Measurements from ENCODE around the gene KIF24. TPM values are rescaled to one million over a fixed set of nuclear protein-coding genes. Genes with fewer than 3 reads are reported as not detected.
"Not testable (repeated sequence)": the region's sequence is repeated elsewhere in the genome, so short reads cannot be mapped to it uniquely, and the experiment has no call there.

The KIF24 gene, protein sequence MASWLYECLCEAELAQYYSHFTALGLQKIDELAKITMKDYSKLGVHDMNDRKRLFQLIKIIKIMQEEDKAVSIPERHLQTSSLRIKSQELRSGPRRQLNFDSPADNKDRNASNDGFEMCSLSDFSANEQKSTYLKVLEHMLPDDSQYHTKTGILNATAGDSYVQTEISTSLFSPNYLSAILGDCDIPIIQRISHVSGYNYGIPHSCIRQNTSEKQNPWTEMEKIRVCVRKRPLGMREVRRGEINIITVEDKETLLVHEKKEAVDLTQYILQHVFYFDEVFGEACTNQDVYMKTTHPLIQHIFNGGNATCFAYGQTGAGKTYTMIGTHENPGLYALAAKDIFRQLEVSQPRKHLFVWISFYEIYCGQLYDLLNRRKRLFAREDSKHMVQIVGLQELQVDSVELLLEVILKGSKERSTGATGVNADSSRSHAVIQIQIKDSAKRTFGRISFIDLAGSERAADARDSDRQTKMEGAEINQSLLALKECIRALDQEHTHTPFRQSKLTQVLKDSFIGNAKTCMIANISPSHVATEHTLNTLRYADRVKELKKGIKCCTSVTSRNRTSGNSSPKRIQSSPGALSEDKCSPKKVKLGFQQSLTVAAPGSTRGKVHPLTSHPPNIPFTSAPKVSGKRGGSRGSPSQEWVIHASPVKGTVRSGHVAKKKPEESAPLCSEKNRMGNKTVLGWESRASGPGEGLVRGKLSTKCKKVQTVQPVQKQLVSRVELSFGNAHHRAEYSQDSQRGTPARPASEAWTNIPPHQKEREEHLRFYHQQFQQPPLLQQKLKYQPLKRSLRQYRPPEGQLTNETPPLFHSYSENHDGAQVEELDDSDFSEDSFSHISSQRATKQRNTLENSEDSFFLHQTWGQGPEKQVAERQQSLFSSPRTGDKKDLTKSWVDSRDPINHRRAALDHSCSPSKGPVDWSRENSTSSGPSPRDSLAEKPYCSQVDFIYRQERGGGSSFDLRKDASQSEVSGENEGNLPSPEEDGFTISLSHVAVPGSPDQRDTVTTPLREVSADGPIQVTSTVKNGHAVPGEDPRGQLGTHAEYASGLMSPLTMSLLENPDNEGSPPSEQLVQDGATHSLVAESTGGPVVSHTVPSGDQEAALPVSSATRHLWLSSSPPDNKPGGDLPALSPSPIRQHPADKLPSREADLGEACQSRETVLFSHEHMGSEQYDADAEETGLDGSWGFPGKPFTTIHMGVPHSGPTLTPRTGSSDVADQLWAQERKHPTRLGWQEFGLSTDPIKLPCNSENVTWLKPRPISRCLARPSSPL (N-terminal part only)
- total RNA-seq (2014; rRNA removed; shearing (Covaris generic)): 5.8 and 6.3 TPM in 2 replicates

DNA sequence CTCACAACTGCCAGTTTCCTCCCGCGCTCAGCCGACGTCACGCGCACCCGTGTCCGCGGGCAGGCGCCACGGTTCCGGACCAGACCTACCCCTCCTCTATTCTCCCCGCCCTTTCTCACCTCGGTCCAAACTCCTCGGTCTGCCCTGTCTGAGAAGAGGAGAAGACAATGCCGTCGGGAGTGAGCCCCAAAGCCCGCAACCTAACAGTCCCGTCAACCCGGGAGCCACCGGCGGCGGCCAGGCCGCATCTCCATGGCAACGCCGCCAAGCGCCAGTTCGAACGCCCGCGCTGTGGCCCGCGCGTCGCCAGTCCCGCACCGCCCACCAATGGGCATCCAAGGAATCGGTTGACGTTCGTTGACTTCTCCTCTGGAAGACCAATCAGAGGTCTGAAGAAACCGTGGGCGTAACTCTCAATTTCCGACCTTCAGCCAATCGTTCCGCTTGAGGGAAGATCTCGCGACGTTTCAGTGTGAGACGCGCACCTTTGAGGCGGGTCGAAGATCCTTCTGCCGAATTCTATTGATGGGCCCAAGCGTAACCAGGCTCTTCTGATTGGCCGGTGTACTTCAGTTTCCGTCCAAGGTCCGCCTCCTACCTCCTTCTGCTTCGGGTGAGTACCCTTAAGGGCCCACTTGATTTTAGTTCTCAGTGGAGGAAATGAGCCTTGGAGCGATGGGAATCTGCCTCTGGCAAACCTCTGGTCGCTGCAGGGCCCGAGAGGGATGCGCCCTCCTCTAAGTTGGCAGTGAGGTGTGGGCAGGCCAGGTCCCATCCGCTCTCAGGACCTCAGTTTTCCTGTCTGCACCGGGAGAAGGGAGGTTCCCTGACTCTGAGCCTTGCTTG lies at the start of gene KIF24, which contains the start of gene NUDT2:
KIF24 (minus strand) TSS at position 282 of the 846 bp plus-strand sequence. CDS start 17,922 bp downstream, outside the sequence.
NUDT2 (plus strand) TSS at position 583 of the 846 bp plus-strand sequence. CDS start 9,471 bp downstream, outside the sequence.
- peak; percentile 100 for DNase-seq (ENCODE audit: low read depth)

DNA sequence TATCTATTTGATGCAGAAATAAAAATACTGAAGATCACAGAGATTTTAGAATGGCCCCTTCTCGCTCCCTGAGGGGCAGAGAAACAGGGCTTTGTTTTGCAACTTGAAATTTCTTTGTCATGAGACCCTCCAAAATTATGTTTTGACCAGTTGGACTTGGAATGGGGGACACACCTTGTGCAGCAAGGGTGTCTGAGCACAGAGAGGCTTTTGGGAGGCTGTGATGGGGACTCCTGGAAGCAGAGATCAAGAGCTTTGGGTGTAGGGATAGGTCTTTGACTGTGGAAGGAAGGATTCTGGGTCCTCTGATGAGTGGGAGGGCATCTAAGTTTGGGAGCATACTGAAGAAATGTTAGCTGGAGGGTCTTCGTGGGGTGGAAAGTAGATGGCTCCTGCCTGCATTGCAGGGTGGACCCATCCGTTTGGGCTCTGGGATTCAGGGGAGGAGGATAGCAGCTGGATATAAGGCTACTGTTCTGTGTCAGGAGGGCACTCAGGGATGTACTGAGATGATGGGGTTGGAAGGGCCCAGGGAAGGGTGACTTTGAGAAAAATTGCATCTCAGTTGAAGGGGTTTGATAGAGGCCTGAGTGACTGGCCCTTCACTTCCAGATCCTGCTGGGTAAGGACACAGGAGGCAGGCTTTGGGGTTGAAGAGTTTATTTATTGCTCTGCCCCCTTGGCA lies 49.5 kb upstream of the KIF24 start:
- no peak for DNase-seq (ENCODE audit: low read depth)

GRCh38 chr9:34377404-34377746 lies 48.3 kb upstream of the KIF24 start:
- no peak for DNase-seq (ENCODE audit: low read depth)

DNA sequence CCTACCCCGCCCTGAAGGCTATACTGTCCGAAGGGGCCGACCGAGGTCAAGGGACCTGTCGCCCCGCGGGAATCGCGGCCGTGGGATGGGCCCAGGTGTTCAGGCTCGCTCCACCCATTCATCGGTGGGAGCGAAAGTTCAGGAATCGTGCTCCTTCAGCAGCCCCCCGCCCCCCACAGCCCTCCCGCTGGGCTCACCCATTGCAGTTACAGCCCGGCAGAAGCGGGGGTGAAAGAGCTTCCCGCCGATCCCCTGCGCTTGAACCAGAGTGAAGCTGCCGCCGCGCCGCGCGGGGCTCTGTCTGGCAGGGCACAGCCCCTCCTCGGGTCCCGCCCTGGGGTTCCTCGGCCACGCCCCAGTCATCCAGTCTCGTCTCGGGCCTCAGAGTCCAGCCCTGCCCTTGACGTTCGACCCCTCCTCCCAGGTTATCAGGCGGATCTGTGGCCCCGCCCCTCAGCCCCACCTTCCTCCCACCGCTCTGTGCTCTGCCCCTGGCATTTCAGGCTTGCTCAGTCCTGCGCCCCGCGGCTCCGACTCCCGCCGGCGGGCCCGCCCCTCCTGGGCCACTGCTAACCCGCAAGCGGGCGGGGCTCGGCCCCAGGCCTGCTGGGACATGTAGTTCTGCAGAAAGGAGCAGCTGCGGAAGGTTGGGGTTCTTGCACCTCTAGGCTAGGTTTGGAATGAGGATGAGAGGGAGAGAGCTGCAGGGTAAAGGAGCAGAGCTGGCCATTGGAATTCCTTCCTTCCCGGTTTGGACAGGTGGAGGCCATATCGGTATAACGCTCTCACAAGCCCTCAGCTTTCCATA lies 47.7 kb upstream of the KIF24 start, which contains the start of gene MYORG:
MYORG (minus strand) TSS at position 303 of the 808 bp plus-strand sequence. CDS start 3,955 bp downstream, outside the sequence.
- DNase-seq (ENCODE audit: low read depth): peak; percentile 99

DNA sequence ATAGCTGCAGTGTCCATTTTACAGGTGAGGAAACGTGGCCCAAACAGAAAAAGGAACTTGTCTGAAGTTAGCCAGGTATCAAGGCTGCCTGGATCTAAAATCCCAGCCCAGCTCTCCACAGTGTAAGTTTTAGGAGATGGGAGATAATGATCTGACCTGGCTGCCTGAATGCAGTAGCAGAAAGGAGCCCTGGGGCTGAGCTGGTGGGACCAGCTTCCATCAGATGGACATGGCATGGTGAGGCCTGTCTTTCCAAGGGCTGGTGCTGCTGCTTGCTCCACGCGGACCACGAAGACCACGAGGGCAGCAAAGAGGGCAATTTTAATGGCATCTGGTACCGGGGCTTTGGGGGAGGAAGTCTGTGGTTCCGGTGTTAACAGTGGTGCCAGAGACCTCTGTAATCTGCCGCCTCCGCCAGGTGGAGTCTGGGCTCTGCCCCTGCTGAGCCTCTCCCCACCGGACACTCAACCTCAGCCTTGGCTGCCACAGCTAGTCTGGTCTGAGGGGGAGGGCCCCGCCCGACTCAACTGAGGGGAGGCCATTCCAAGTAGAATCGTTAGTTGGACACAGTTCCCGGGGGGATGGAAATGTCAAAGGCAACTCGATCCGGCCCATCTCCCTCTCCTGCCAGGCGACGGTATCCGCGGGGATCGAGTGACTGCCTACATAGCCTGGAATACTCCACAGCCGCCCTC lies 47.0 kb upstream of the KIF24 start:
- peak; percentile 67 for DNase-seq (ENCODE audit: low read depth)

DNA sequence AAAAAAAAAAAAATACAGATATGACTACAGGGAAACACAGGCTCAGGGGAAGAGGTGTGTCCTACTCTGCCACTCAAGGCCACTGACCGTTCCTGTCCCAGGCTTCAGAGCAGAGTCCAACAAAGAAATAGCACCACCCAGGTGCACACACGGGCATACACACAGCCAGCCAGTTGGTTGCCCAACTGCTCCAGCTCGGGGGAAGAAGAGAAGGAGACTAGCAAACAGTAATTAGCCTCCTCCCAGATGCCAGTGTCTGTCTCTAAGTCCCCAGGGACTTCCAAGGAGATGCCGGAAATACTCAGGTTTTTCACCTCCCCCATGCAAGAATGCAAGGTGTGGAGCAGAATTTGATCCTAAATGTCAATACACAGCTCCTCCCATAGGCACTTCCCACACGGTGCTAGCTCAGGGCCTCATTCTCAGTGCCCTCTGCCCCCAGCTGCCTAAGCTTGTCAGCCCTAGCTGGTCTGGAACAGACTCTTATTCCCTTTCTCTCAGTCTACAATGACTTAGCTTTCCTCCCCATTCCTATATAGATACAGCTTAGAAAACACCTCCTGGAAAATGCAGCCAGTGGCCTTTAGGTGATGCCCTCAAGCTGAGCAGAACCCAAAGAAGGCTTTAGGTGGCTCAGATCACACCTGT lies 46.0 kb upstream of the KIF24 start:
- no peak for DNase-seq (ENCODE audit: low read depth)

DNA sequence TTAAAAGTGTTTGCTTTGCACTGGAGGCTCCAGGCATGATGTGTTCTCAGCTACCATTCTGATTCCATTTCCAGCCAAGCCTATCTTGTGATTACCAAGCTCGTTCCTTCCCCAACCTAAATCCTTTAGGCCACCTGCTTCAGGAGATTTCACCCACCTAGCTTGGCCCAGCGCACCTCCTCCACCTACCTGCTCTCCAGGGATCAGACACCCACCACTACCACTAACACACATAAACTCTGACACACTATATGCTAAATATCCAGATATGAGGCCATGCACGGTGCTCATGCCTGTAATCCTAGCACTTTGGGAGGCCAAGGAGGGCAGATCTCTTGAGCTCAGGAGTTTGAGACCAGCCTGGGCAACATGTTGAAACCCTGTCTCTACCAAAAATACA lies 45.3 kb upstream of the KIF24 start:
- DNase-seq (ENCODE audit: low read depth): no peak

DNA sequence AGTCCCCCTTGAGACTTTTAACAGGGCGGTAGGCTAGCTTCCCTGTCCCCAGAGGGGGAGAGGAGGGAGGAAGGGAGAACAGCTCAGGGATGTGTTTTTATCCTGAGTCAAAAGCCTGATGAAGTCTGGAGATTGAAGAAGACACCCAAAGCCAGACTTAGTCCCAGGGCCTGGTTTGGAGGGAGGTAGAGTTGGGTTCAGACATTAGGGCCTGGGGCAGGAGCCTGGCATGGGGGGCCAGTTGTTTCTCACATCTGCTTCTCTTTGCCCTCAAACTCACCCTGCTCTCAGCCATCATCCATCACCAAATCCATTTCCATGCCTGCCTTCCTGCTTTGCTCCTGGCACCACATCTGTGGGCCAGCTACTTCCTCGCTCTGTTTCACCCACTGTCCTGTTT lies 44.7 kb upstream of the KIF24 start:
- no peak for DNase-seq (ENCODE audit: low read depth)

GRCh38 chr9:34372467-34373011 lies 43.5 kb upstream of the KIF24 start:
- DNase-seq (ENCODE audit: low read depth): no peak

DNA sequence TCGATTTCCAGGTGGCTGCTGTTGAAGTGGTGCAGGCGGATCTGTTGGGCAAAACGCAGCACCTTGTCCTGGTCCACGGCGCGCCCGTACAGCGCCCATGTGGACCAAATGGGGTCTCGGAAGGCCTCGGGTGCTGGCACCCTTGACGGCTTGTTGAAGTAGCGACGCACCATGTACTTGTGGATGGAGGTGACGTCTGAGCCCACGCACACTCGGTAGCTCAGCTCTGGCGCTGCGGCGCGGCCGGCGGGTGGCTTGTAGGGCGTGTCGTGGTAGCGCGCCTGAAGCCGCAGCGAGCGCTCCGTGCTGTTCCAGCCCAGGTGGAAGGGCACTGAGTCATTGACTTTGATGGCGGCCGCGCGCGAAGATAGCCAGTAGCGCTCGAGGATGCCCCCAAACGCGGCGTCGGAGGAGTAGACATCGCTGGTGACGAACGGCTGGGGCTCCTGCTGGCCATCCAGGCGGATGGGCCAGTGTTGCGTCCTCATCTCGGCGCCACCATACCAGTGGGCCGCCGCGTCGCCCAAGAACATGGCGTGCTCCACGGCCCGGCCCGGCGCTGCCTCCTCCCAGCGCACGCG lies 42.9 kb upstream of the KIF24 start:
- no peak for DNase-seq (ENCODE audit: low read depth)

GRCh38 chr9:34370970-34371880 lies 42.2 kb upstream of the KIF24 start:
- DNase-seq (ENCODE audit: low read depth): no peak

- no peak for DNase-seq (ENCODE audit: low read depth)
Measured at GRCh38 chr9:34370335-34370969, 41.4 kb upstream of the KIF24 start.

DNA sequence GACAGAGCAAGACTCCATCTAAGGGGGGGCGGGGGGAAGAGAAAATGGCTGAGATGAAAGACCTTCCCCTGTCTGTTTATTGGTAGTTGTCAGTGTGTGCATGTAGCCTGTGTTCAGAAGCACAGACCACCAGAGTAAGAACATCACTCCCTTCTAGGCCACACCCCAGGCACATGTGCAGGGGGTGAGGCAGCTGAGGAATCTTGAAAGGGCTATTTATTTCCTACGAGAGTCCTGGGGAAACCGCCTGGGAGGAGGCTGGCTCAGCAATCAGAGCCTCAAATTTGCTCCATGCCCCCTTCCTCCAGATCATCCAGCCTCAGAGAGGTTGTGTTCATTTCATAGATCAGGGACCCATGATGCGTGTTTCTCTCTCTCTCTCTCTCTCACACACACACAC lies 40.6 kb upstream of the KIF24 start:
- no peak for DNase-seq (ENCODE audit: low read depth)

DNA sequence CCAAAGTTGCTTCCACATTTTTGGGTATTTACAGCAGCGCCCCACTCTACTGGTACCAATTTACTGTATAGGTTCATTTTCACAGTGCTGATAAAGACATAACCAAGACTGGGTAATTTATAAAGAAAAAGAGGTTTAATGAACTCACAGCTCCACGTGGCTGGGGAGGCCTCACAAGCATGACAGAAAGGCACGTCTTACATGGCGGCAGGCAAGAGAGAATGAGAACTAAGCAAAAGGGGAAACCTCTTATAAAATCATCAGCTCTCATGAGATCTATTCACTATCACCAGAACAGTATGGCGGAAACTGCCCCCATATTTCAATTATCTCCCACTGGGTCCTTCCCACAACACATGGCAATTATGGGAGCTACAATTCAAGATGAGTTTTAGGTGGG lies 39.7 kb upstream of the KIF24 start:
- DNase-seq (ENCODE audit: low read depth): not testable (repeated sequence)

DNA sequence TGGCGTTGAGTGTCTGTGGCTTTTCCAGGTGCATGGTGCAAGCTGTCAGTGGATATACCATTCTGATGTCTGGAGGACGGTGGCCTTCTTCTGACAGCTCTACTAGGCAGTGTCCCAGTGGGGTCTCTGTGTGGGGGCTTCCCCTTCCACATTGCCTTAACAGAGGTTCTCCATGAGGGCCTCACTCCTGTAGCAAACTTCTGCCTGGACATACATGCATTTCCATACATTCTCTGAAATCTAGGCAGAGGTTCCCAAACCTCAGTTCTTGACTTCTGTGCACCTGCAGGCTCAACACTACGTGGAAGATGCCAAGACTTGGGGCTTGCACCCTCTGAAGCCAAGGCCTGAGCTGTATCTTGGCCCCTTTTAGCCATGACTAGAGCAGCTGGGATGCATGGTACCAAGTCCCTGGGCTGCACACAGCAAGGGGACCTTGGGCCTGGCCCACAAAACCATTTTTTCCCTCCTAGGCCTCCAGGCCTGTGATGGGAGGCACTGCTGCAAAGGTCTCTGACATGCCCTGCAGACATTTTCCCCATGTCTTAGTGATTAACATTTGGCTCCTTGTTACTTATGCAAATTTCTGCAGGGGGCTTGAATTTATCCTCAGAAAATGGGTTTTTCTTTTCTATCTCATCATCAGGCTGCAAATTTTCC lies 38.8 kb upstream of the KIF24 start:
- not testable (repeated sequence) for DNase-seq (ENCODE audit: low read depth)
